AG09309 (cell line): ENCODE data around the gene APOA4.

Source experiments
- DNase-seq: peaks from one replicate; pipeline ENCODE4 v3.0.0-alpha.2; 2010; ENCODE audit warnings: low read depth
- H3K4me3 ChIP-seq: 2 replicates; pipeline ENCODE4 v1.5.1; 2011; ENCODE audit warnings: mild to moderate bottlenecking, low read depth, low read length, moderate library complexity; ENCODE audit not compliant: control insufficient read depth
- TF ChIP-seq, protein P1 (sequence below): IDR thresholded peaks from 2 replicates; pipeline ENCODE4 v1.5.1; 2011; ENCODE audit warnings: mild to moderate bottlenecking, low read depth, low read length, inconsistent platforms; ENCODE audit not compliant: insufficient read depth, control insufficient read depth; ENCODE audit errors: missing control alignments

Gene APOA4

GRCh38 chr11:116827461-116827860 lies 4.4 kb upstream of the APOA4 start:
- DNase-seq: no peak
- H3K4me3 ChIP-seq: no peak overlapping the region
- TF ChIP-seq, protein P1, sequence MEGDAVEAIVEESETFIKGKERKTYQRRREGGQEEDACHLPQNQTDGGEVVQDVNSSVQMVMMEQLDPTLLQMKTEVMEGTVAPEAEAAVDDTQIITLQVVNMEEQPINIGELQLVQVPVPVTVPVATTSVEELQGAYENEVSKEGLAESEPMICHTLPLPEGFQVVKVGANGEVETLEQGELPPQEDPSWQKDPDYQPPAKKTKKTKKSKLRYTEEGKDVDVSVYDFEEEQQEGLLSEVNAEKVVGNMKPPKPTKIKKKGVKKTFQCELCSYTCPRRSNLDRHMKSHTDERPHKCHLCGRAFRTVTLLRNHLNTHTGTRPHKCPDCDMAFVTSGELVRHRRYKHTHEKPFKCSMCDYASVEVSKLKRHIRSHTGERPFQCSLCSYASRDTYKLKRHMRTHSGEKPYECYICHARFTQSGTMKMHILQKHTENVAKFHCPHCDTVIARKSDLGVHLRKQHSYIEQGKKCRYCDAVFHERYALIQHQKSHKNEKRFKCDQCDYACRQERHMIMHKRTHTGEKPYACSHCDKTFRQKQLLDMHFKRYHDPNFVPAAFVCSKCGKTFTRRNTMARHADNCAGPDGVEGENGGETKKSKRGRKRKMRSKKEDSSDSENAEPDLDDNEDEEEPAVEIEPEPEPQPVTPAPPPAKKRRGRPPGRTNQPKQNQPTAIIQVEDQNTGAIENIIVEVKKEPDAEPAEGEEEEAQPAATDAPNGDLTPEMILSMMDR: no peak

GRCh38 chr11:116826751-116827431 lies 3.8 kb upstream of the APOA4 start:
- TF ChIP-seq, protein P1: no peak
- no peak overlapping the region for H3K4me3 ChIP-seq
- DNase-seq: no peak

- TF ChIP-seq, protein P1: no peak
- H3K4me3 ChIP-seq: no peak overlapping the region
- no peak for DNase-seq
Measured at GRCh38 chr11:116825854-116826750, 3.0 kb upstream of the APOA4 start.

- DNase-seq: no peak
- TF ChIP-seq, protein P1: no peak
- H3K4me3 ChIP-seq: no peak overlapping the region
Measured at GRCh38 chr11:116825434-116825833, 2.3 kb upstream of the APOA4 start.

- DNase-seq: no peak
- H3K4me3 ChIP-seq: no peak overlapping the region
- TF ChIP-seq, protein P1: no peak
Measured at GRCh38 chr11:116822575-116822974, 529 bp downstream of the APOA4 start.

- DNase-seq: no peak
- TF ChIP-seq, protein P1: no peak
- no peak overlapping the region for H3K4me3 ChIP-seq
Measured at GRCh38 chr11:116821050-116821918, 1.8 kb downstream of the APOA4 start.
